Measurements from ENCODE around the gene AQP10.
"Not testable (repeated sequence)": the region's sequence is repeated elsewhere in the genome, so short reads cannot be mapped to it uniquely, and the experiment has no call there.

GRCh38 chr1:154287591-154287990 lies 33.3 kb upstream of the AQP10 start:
- TF ChIP-seq POLR2A (IDR thresholded peaks at IDR 0.05; ENCODE audit: low read depth, low read length); TAF1 (IDR thresholded peaks at IDR 0.05; ENCODE audit: borderline replicate concordance, low read depth, low read length); POLR2AphosphoS5 (IDR thresholded peaks at IDR 0.05; ENCODE audit: low read depth, low read length): not testable (repeated sequence)
